K562 (cell line): Measurements from ENCODE around the gene PPM1F. TPM values are rescaled to one million over a fixed set of nuclear protein-coding genes. Genes with fewer than 3 reads are reported as not detected.
A peak's percentile ranks its signal among the peaks of the same experiment; 100 is the strongest.

Experiments
- SNIP1 ChIP-seq: fragments of 450-650 bp; IDR thresholded peaks from 2 replicates; pipeline ENCODE4 v1.7.1; 2017; ENCODE audit warnings: low read depth, mild to moderate bottlenecking
- SRF ChIP-seq, 2 experiments: fragments of 250-450, 450-650 bp in 1 of 2; sonication (Bioruptor Pico) in 1 of 2; sonication (generic) in 1 of 2; formaldehyde crosslinking; IDR thresholded peaks; 2 replicates each; pipeline versions ENCODE4 v1.5.0 to v1.5.1; 2020 to 2022; ENCODE audit warnings: mild to moderate bottlenecking in 1 of 2, missing genetic modification reagents in 1 of 2
- ZNF347 ChIP-seq: fragments of 450-650 bp; formaldehyde crosslinking; IDR thresholded peaks from 2 replicates; pipeline ENCODE4 v1.4.0; 2020; ENCODE audit warnings: low read depth, mild to moderate bottlenecking, moderate library complexity
- ZNF785 ChIP-seq: fragments of 250-450 bp; sonication (Bioruptor Pico); IDR thresholded peaks from 2 replicates; pipeline ENCODE4 v1.4.0; 2020; ENCODE audit warnings: mild to moderate bottlenecking
- polyA plus RNA-seq, 8 experiments: library from polyadenylated mRNA; depleted of rRNA in 4 of 8; stranded (reverse) in 5 of 8; unstranded in 3 of 8; fragments of >200 nt; fragmentation: Nextera tagmentation in 2 of 8; fragmentation: Illumina TruSeq in 1 of 8; extraction: Ambion mirVana in 2 of 8; extraction: Trizol in 1 of 8; gene quantifications; 2 replicates each; pipeline versions ENCODE4 v1.2.1 to v1.2.3, GENCODE V29; 2011 to 2014; ENCODE audit warnings: inconsistent platforms in 1 of 8, missing spikeins in 1 of 8
- total RNA-seq, 7 experiments: library from RNA; depleted of rRNA in 6 of 7; stranded (reverse); fragments of >200 nt in 6 of 7; fragmentation: Illumina TruSeq in 2 of 7; extraction: Trizol in 2 of 7; gene quantifications; 2 replicates each; pipeline versions ENCODE4 v1.2.1 to v1.2.3, GENCODE V29; 2011 to 2021; ENCODE audit warnings: low replicate concordance in 1 of 7
- TF ChIP-seq, protein P1 (sequence below): fragments of 450-650 bp; IDR thresholded peaks from 2 replicates; pipeline ENCODE4 v1.6.1; 2016; ENCODE audit warnings: mild to moderate bottlenecking, moderate library complexity
- TF ChIP-seq, protein P2 (sequence below): sonication (generic); formaldehyde crosslinking; IDR thresholded peaks from 2 replicates; pipeline ENCODE4 v1.5.0; 2020; ENCODE audit warnings: missing genetic modification reagents

Gene PPM1F
- total and polyA plus RNA-seq, 9 of the 15 experiments (the other 6 are each of a cell fraction or from before 2014, with no cell fraction given): 2.1 to 159 (median 64.0) TPM

DNA sequence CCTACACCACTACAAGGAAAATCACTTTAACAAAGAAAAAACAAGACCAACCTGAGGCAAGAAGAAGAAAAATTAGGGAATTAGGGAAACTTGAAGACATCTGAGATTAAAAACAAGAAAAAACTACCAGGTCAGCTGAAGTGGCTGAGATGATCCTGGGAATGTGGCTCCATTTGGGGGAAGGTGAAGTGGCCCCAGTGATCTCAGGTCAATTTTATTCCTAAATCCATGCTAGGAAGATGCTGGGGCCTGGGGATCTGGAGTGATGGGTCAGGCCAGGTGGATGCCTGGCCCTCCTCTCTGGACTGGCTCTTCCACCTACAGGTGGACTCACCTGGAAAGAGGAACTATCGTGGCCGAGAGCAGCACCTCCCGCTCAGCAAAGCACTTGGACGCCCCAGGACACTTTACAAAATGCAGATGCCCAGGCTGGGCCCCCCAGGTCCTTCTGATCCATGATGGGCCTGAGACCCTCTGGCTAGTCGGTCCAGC, 23.3 kb upstream of the PPM1F start (continued):
- TF ChIP-seq, protein P1, sequence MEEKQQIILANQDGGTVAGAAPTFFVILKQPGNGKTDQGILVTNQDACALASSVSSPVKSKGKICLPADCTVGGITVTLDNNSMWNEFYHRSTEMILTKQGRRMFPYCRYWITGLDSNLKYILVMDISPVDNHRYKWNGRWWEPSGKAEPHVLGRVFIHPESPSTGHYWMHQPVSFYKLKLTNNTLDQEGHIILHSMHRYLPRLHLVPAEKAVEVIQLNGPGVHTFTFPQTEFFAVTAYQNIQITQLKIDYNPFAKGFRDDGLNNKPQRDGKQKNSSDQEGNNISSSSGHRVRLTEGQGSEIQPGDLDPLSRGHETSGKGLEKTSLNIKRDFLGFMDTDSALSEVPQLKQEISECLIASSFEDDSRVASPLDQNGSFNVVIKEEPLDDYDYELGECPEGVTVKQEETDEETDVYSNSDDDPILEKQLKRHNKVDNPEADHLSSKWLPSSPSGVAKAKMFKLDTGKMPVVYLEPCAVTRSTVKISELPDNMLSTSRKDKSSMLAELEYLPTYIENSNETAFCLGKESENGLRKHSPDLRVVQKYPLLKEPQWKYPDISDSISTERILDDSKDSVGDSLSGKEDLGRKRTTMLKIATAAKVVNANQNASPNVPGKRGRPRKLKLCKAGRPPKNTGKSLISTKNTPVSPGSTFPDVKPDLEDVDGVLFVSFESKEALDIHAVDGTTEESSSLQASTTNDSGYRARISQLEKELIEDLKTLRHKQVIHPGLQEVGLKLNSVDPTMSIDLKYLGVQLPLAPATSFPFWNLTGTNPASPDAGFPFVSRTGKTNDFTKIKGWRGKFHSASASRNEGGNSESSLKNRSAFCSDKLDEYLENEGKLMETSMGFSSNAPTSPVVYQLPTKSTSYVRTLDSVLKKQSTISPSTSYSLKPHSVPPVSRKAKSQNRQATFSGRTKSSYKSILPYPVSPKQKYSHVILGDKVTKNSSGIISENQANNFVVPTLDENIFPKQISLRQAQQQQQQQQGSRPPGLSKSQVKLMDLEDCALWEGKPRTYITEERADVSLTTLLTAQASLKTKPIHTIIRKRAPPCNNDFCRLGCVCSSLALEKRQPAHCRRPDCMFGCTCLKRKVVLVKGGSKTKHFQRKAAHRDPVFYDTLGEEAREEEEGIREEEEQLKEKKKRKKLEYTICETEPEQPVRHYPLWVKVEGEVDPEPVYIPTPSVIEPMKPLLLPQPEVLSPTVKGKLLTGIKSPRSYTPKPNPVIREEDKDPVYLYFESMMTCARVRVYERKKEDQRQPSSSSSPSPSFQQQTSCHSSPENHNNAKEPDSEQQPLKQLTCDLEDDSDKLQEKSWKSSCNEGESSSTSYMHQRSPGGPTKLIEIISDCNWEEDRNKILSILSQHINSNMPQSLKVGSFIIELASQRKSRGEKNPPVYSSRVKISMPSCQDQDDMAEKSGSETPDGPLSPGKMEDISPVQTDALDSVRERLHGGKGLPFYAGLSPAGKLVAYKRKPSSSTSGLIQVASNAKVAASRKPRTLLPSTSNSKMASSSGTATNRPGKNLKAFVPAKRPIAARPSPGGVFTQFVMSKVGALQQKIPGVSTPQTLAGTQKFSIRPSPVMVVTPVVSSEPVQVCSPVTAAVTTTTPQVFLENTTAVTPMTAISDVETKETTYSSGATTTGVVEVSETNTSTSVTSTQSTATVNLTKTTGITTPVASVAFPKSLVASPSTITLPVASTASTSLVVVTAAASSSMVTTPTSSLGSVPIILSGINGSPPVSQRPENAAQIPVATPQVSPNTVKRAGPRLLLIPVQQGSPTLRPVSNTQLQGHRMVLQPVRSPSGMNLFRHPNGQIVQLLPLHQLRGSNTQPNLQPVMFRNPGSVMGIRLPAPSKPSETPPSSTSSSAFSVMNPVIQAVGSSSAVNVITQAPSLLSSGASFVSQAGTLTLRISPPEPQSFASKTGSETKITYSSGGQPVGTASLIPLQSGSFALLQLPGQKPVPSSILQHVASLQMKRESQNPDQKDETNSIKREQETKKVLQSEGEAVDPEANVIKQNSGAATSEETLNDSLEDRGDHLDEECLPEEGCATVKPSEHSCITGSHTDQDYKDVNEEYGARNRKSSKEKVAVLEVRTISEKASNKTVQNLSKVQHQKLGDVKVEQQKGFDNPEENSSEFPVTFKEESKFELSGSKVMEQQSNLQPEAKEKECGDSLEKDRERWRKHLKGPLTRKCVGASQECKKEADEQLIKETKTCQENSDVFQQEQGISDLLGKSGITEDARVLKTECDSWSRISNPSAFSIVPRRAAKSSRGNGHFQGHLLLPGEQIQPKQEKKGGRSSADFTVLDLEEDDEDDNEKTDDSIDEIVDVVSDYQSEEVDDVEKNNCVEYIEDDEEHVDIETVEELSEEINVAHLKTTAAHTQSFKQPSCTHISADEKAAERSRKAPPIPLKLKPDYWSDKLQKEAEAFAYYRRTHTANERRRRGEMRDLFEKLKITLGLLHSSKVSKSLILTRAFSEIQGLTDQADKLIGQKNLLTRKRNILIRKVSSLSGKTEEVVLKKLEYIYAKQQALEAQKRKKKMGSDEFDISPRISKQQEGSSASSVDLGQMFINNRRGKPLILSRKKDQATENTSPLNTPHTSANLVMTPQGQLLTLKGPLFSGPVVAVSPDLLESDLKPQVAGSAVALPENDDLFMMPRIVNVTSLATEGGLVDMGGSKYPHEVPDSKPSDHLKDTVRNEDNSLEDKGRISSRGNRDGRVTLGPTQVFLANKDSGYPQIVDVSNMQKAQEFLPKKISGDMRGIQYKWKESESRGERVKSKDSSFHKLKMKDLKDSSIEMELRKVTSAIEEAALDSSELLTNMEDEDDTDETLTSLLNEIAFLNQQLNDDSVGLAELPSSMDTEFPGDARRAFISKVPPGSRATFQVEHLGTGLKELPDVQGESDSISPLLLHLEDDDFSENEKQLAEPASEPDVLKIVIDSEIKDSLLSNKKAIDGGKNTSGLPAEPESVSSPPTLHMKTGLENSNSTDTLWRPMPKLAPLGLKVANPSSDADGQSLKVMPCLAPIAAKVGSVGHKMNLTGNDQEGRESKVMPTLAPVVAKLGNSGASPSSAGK: no peak
- TF ChIP-seq ZNF785 (CRISPR knock-in tag): peak; percentile 33
- no peak for TF ChIP-seq SNIP1
- 0 out of 2 replicates have a peak, but pooled peaks have one; percentile 59 for TF ChIP-seq ZNF347 (CRISPR knock-in tag)
- TF ChIP-seq, protein P2, sequence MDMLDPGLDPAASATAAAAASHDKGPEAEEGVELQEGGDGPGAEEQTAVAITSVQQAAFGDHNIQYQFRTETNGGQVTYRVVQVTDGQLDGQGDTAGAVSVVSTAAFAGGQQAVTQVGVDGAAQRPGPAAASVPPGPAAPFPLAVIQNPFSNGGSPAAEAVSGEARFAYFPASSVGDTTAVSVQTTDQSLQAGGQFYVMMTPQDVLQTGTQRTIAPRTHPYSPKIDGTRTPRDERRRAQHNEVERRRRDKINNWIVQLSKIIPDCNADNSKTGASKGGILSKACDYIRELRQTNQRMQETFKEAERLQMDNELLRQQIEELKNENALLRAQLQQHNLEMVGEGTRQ (CRISPR knock-in tag): no peak
- TF ChIP-seq SRF (CRISPR knock-in tag; IDR thresholded peaks at IDR 0.05): 0 out of 4 replicates have a peak, but pooled peaks of 1 of the 2 experiments have one; percentile 36
